ENCODE data around the gene ASPN.

ASPN gene

GRCh38 chr9:92522983-92523970 is 41.0 kb upstream of the ASPN start:
- TF ChIP-seq FOXP2 (optimal IDR thresholded peaks at IDR 0.05; ENCODE audit: borderline replicate concordance, extremely low read depth, extremely low read length, insufficient read depth): no peak
- no peak for TF ChIP-seq SIN3A (IDR thresholded peaks at IDR 0.05; ENCODE audit: borderline replicate concordance, insufficient read depth, low read length)
- TF ChIP-seq TAF1 (IDR thresholded peaks at IDR 0.05; ENCODE audit: borderline replicate concordance, insufficient read depth, low read length): no peak
- TF ChIP-seq, protein P1, sequence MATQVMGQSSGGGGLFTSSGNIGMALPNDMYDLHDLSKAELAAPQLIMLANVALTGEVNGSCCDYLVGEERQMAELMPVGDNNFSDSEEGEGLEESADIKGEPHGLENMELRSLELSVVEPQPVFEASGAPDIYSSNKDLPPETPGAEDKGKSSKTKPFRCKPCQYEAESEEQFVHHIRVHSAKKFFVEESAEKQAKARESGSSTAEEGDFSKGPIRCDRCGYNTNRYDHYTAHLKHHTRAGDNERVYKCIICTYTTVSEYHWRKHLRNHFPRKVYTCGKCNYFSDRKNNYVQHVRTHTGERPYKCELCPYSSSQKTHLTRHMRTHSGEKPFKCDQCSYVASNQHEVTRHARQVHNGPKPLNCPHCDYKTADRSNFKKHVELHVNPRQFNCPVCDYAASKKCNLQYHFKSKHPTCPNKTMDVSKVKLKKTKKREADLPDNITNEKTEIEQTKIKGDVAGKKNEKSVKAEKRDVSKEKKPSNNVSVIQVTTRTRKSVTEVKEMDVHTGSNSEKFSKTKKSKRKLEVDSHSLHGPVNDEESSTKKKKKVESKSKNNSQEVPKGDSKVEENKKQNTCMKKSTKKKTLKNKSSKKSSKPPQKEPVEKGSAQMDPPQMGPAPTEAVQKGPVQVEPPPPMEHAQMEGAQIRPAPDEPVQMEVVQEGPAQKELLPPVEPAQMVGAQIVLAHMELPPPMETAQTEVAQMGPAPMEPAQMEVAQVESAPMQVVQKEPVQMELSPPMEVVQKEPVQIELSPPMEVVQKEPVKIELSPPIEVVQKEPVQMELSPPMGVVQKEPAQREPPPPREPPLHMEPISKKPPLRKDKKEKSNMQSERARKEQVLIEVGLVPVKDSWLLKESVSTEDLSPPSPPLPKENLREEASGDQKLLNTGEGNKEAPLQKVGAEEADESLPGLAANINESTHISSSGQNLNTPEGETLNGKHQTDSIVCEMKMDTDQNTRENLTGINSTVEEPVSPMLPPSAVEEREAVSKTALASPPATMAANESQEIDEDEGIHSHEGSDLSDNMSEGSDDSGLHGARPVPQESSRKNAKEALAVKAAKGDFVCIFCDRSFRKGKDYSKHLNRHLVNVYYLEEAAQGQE (IDR thresholded peaks at IDR 0.05; ENCODE audit: insufficient read depth in 1 of 2, low read depth in 2 of 2, low read length in 2 of 2): no peak
- no peak for TF ChIP-seq POLR2AphosphoS5 (IDR thresholded peaks at IDR 0.05; ENCODE audit: low read depth, low read length)

DNA sequence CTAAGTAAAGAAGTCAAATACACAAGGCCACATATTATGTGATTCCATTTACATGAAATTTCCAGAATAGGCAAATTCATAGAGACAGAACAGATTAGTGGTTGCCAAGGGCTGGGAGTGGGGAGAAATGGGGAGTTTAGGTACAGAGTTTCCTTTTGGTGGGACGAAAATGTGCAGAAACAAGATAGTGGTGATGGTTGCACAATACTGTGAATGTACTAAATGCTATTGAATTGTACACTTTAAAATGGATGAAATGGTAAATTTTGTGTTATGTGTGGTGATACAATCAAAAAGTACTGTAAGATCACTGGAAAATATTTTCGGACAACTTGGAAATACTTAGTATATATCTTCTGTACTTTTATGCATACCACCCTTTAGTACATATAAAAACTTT is 38.5 kb upstream of the ASPN start:
- TF ChIP-seq POLR2AphosphoS5 (IDR thresholded peaks at IDR 0.05; ENCODE audit: low read depth, low read length) (no peak), FOXP2 (optimal IDR thresholded peaks at IDR 0.05; ENCODE audit: borderline replicate concordance, extremely low read depth, extremely low read length, insufficient read depth) (no peak), TAF1 (IDR thresholded peaks at IDR 0.05; ENCODE audit: borderline replicate concordance, insufficient read depth, low read length) (no peak), SIN3A (IDR thresholded peaks at IDR 0.05; ENCODE audit: borderline replicate concordance, insufficient read depth, low read length) (no peak)
- TF ChIP-seq, protein P1 (IDR thresholded peaks at IDR 0.05; ENCODE audit: insufficient read depth in 1 of 2, low read depth in 2 of 2, low read length in 2 of 2): no peak

DNA sequence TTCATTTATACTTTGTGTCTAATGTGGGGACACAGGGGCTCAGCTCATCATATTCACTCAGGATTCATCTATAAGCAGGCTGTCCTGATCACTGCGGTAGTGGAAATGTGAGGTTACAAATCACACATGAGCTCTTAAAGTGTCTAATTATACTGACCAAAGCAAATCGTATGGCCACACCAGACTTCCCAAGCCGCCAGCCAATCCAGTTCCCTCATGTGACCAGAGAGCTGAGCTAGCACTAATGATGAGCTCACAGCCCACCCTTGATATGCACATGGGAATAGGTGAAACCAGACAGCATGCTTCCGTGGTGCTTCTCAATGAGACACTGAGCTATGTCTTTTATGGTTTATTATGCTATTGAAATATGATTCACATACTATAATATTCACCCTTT is 35.9 kb upstream of the ASPN start:
- TF ChIP-seq TAF1 (IDR thresholded peaks at IDR 0.05; ENCODE audit: borderline replicate concordance, insufficient read depth, low read length) (no peak), SIN3A (IDR thresholded peaks at IDR 0.05; ENCODE audit: borderline replicate concordance, insufficient read depth, low read length) (no peak), FOXP2 (optimal IDR thresholded peaks at IDR 0.05; ENCODE audit: borderline replicate concordance, extremely low read depth, extremely low read length, insufficient read depth) (no peak), POLR2AphosphoS5 (IDR thresholded peaks at IDR 0.05; ENCODE audit: low read depth, low read length) (no peak)
- TF ChIP-seq, protein P1 (IDR thresholded peaks at IDR 0.05; ENCODE audit: insufficient read depth in 1 of 2, low read depth in 2 of 2, low read length in 2 of 2): no peak

GRCh38 chr9:92517046-92517445 is 34.7 kb upstream of the ASPN start:
- TF ChIP-seq, protein P1 (IDR thresholded peaks at IDR 0.05; ENCODE audit: insufficient read depth in 1 of 2, low read depth in 2 of 2, low read length in 2 of 2): no peak
- TF ChIP-seq POLR2AphosphoS5 (IDR thresholded peaks at IDR 0.05; ENCODE audit: low read depth, low read length) (no peak), FOXP2 (optimal IDR thresholded peaks at IDR 0.05; ENCODE audit: borderline replicate concordance, extremely low read depth, extremely low read length, insufficient read depth) (no peak), TAF1 (IDR thresholded peaks at IDR 0.05; ENCODE audit: borderline replicate concordance, insufficient read depth, low read length) (no peak), SIN3A (IDR thresholded peaks at IDR 0.05; ENCODE audit: borderline replicate concordance, insufficient read depth, low read length) (no peak)
